ENCODE measurements around the gene TBL1XR1.

DNA sequence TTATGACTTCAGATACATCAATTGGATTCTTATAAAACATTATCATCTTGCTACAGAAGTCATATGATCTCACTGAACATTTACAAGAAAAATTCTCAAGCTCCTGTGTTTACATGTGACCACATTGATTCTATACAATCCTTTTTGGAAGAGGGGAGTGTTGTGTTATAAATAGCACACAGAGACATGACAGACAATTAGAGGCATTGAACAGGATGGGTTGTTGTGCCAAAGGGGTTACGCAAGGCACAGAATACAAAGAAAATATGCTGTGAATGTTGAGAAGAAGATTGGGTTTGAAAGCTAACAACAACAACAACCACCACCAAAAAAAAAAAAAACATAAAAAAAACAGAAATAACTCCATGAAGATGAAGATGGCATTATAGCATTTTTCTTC is 32.5 kb upstream of the TBL1XR1 start:
- TF ChIP-seq POLR2AphosphoS5 (IDR thresholded peaks at IDR 0.05; ENCODE audit: low read depth, low read length), result no peak
- TF ChIP-seq, protein P1, sequence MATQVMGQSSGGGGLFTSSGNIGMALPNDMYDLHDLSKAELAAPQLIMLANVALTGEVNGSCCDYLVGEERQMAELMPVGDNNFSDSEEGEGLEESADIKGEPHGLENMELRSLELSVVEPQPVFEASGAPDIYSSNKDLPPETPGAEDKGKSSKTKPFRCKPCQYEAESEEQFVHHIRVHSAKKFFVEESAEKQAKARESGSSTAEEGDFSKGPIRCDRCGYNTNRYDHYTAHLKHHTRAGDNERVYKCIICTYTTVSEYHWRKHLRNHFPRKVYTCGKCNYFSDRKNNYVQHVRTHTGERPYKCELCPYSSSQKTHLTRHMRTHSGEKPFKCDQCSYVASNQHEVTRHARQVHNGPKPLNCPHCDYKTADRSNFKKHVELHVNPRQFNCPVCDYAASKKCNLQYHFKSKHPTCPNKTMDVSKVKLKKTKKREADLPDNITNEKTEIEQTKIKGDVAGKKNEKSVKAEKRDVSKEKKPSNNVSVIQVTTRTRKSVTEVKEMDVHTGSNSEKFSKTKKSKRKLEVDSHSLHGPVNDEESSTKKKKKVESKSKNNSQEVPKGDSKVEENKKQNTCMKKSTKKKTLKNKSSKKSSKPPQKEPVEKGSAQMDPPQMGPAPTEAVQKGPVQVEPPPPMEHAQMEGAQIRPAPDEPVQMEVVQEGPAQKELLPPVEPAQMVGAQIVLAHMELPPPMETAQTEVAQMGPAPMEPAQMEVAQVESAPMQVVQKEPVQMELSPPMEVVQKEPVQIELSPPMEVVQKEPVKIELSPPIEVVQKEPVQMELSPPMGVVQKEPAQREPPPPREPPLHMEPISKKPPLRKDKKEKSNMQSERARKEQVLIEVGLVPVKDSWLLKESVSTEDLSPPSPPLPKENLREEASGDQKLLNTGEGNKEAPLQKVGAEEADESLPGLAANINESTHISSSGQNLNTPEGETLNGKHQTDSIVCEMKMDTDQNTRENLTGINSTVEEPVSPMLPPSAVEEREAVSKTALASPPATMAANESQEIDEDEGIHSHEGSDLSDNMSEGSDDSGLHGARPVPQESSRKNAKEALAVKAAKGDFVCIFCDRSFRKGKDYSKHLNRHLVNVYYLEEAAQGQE (IDR thresholded peaks at IDR 0.05; ENCODE audit: insufficient read depth in 1 of 2, low read depth in 2 of 2, low read length in 2 of 2), result no peak

All from PFSK-1 (cell line).